HG02870 (cell line): ENCODE measurements around the gene KIRREL1.

Source experiments
- ATAC-seq: cut with Tn5 transposase; IDR thresholded peaks from one replicate; pipeline ENCODE4 v1.9.1; 2021; ENCODE audit warnings: mild to moderate bottlenecking, moderate library complexity; ENCODE audit not compliant: unreplicated experiment

The KIRREL1 gene

GRCh38 chr1:157971769-157972168 is 21.7 kb upstream of the KIRREL1 start:
- ATAC-seq: no peak

DNA sequence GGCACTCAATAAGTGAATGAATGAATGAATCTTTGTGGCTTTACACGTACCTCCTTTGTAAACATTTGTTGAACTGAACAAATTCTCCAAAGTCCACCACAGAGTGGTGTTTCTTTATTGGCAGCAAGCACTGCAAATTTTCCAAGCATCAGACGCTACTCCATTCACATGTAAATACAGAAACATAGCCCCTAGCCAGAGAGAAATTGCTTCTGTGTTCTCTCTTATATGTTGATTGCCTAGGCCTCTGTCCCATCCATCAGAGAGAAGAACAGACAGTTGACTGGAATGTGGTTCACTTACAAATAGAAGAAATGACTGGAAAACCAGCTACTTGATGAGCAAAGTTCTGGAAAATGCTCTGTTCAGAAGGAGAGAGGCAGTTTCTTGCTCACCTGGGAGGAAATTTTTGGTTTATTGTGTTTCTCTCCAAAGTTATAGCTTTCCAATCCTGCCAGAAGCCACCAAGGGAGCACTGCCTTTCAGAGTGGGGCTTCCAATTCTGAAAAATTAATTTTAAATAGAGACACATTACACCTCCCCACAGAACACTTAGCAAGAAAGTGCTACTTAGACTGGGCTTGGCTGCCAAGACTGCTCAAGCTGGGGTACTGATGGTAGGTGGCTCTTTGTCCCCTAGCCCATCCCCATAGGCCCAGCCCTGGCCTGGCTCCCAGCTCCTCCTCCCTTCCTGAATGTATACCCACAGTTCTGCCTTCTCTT is 18.1 kb upstream of the KIRREL1 start:
- ATAC-seq: no peak

GRCh38 chr1:157976888-157977287 is 16.6 kb upstream of the KIRREL1 start:
- no peak for ATAC-seq

GRCh38 chr1:157978586-157979403 is 14.7 kb upstream of the KIRREL1 start:
- no peak for ATAC-seq

- no peak for ATAC-seq
Observed at GRCh38 chr1:157982136-157982535, 11.3 kb upstream of the KIRREL1 start.

DNA sequence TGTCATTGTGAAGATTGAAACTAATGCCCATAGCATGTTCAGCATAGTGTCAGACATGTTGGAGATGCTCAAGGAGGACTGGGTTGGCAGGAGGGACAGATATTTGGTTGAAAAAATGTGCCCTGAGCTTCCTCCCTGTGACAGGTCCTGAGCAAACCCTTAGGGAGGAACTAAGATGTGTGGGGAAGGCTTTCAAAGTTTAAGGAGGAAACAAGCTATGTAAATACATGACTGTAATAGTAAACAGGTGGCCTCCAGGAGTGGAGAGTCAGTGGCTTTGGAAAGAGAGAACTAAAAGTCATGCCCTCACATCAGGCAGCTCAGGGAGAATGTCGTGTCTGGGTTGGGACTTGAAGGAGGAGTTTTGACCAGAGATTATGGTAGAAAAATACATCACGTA is 9.7 kb upstream of the KIRREL1 start:
- no peak for ATAC-seq

GRCh38 chr1:157984469-157984868 is 9.0 kb upstream of the KIRREL1 start:
- ATAC-seq: no peak

- ATAC-seq: no peak
Observed at GRCh38 chr1:157985473-157985872, 8.0 kb upstream of the KIRREL1 start.

- ATAC-seq: no peak
Observed at GRCh38 chr1:157988002-157988401, 5.4 kb upstream of the KIRREL1 start.

GRCh38 chr1:157992031-157992832 is 1.2 kb upstream of the KIRREL1 start:
- no peak for ATAC-seq

GRCh38 chr1:157992833-157993146 is 655 bp upstream of the KIRREL1 start:
- ATAC-seq: no peak

DNA sequence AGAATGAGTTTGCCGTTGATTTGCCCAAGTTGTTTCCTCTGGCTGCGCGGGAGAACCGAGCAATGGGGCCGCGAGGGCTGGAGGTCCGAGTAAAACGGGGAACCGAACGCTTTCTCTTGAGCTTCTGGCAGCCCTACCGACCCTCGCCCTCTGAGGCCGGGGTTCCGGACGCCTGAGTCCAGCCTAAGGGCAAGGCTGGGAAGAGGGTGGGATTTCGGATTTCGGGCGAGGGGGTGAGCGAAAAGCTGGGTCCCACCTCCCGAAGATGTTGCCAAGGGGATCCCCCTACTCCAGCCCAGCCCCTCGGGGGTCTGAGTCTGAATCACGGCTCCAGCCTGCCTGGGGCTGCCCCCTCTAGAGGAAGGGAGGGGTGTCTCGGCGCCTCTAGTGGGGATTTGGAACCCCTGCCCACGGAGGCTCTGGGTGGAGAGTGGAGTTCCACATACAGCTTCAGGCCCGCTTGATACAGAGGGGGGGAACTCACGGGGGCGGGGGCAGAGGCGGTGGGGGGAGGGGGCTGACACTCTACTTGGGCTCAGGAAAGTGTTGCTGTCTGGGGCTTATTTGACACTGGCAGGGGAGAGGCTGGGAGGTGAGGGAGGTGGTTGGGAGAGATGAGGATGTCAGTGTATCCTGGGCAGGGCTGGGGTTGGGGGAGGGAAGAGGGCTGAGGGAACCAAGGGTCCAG is 617 bp downstream of the KIRREL1 start:
- ATAC-seq: no peak

DNA sequence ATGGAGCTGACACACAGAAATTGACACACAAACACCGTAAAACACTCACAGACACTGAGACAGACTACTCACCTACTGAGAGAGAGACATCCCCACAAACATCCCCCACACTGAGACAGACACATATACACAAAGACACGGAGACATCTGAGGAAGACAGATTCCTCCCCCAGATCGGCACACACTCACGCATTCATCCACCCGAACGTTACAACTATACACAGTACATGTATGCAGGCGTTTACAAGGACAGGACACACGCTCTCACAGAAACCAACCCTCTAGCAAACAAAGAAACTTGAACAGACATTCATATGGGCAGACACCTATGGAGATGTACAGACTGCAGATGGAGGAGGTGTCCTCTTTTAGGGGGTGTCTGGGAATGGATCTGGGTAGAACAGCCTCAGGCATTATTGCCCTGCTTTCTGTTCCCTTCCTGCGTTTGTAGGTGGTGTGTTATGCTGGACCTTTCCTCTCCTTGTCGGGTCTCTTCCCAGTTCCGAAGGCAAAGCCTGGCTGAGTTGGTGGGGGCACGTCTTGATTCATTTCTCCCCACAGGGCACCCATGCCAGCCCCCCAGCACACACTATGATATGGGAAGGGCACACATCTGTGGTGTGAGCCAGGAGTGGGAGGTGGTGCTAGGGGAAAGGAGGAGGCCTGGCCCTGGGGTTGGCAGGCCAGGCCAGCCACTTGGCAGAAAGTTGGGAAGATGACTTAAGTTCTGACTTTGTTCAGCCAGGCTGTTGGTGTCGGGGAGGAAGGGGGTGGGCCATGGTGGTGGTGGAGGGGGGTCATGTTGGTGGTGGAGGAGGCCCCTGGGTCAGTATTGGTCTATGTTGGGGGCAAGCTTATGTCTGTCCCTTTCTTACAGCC is 1.5 kb downstream of the KIRREL1 start:
- ATAC-seq: no peak

- no peak for ATAC-seq
Observed at GRCh38 chr1:157995583-157996169, 2.2 kb downstream of the KIRREL1 start.

GRCh38 chr1:157996433-157996832 is 3.0 kb downstream of the KIRREL1 start:
- ATAC-seq: no peak

DNA sequence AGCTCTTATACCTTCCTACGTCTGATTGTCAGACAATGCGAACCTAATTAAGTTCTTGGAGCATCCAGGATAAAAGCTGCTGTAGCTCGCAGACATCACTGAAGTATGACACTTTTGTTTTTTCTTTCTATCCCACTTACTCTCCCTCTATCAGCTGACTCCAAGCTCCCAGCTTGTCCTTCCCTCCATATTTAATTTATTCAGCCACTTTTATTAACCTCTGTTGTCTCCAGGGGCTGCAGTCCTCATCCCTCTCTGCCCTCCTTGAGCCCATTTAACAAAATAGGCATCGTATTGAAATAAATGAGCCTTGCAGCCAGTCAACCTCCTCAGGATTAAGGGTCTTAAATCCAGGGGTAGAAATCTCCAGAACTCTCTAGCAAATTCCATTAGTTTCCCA is 7.1 kb downstream of the KIRREL1 start:
- ATAC-seq: no peak

GRCh38 chr1:158002022-158002630 is 8.7 kb downstream of the KIRREL1 start:
- no peak for ATAC-seq

- no peak for ATAC-seq
Observed at GRCh38 chr1:158002631-158003405, 9.4 kb downstream of the KIRREL1 start.

GRCh38 chr1:158003406-158003800 is 10.0 kb downstream of the KIRREL1 start:
- no peak for ATAC-seq
